NCI-H1417 treated with DMSO at 0.1 percent for 48 hours (cell line): ENCODE data around the gene TROAP.
"Not testable (repeated sequence)": the region's sequence is repeated elsewhere in the genome, so short reads cannot be mapped to it uniquely, and the experiment has no call there.

Experiments used
- DNase-seq: peaks from one replicate; lab custom pipeline; 2025; lab: John Stamatoyannopoulos, UW

Gene TROAP

GRCh38 chr12:49295082-49295936 is 27.7 kb upstream of the TROAP start, which contains the start of gene PRPH:
Gene PRPH (plus strand): TSS chr12:49295147. CDS start chr12:49295201, 54 bp downstream.
- no peak for DNase-seq

- no peak for DNase-seq
Measured at GRCh38 chr12:49296034-49296835, 26.8 kb upstream of the TROAP start.

GRCh38 chr12:49296836-49297694 is 26.0 kb upstream of the TROAP start:
- no peak for DNase-seq

- no peak for DNase-seq
Measured at GRCh38 chr12:49297695-49298060, 25.4 kb upstream of the TROAP start.

GRCh38 chr12:49298160-49298559 is 24.9 kb upstream of the TROAP start:
- no peak for DNase-seq

- no peak for DNase-seq
Measured at GRCh38 chr12:49301760-49302159, 21.3 kb upstream of the TROAP start.

- no peak for DNase-seq
Measured at GRCh38 chr12:49304161-49304560, 18.9 kb upstream of the TROAP start.

- no peak for DNase-seq
Measured at GRCh38 chr12:49305762-49306510, 17.1 kb upstream of the TROAP start.

GRCh38 chr12:49309386-49309785 is 13.7 kb upstream of the TROAP start:
- DNase-seq: no peak

- DNase-seq: not testable (repeated sequence)
Measured at GRCh38 chr12:49310451-49311000, 12.5 kb upstream of the TROAP start.

GRCh38 chr12:49314811-49315210 is 8.2 kb upstream of the TROAP start:
- DNase-seq: no peak

GRCh38 chr12:49317118-49317517 is 5.9 kb upstream of the TROAP start:
- not testable (repeated sequence) for DNase-seq

GRCh38 chr12:49320411-49321103 is 2.5 kb upstream of the TROAP start:
- not testable (repeated sequence) for DNase-seq

- DNase-seq: no peak
Measured at GRCh38 chr12:49322367-49322707, 718 bp upstream of the TROAP start.

- DNase-seq: no peak
Measured at GRCh38 chr12:49323524-49324097, 556 bp downstream of the TROAP start.

GRCh38 chr12:49325606-49326005 is 2.6 kb downstream of the TROAP start:
- no peak for DNase-seq

- no peak for DNase-seq
Measured at GRCh38 chr12:49327368-49327767, 4.3 kb downstream of the TROAP start.

- no peak for DNase-seq
Measured at GRCh38 chr12:49327887-49328286, 4.8 kb downstream of the TROAP start.

GRCh38 chr12:49328816-49329215 is 5.8 kb downstream of the TROAP start:
- DNase-seq: no peak

GRCh38 chr12:49330032-49330619 is 7.1 kb downstream of the TROAP start:
- no peak for DNase-seq
